Measurements from ENCODE around the gene SLC5A2. TPM values are rescaled to one million over a fixed set of nuclear protein-coding genes. Genes with fewer than 3 reads are reported as not detected.

SLC5A2 gene
- total RNA-seq, 4 donors from 2014 or later = 0.13 to 0.66 (median 0.34) TPM; not detected in 1

- 44% methylated on average over 11 of the region's 11 CpGs for WGBS
- Histone ChIP-seq H3K4me1 (peaks cover 55 to 61% (median 59%) of the 10 kb centered on the region in 4 donors), H3K27me3 (no peaks in the 10 kb centered on the region), H3K36me3 (peaks cover 0 to 5% (median 2%) of the 10 kb centered on the region in 4 donors), H3K27ac (replicated peaks in 1 of 4) (peak overlapping the region; percentile 58 to 71 (median 66)), H3K9me3 (no peaks in the 10 kb centered on the region), H3K4me3 (no peak overlapping the region)
- TF ChIP-seq EP300 (IDR thresholded peaks at IDR 0.05) (no peak), POLR2AphosphoS5 (IDR thresholded peaks at IDR 0.05) (peak; percentile 23)
- TF ChIP-seq, protein P1, sequence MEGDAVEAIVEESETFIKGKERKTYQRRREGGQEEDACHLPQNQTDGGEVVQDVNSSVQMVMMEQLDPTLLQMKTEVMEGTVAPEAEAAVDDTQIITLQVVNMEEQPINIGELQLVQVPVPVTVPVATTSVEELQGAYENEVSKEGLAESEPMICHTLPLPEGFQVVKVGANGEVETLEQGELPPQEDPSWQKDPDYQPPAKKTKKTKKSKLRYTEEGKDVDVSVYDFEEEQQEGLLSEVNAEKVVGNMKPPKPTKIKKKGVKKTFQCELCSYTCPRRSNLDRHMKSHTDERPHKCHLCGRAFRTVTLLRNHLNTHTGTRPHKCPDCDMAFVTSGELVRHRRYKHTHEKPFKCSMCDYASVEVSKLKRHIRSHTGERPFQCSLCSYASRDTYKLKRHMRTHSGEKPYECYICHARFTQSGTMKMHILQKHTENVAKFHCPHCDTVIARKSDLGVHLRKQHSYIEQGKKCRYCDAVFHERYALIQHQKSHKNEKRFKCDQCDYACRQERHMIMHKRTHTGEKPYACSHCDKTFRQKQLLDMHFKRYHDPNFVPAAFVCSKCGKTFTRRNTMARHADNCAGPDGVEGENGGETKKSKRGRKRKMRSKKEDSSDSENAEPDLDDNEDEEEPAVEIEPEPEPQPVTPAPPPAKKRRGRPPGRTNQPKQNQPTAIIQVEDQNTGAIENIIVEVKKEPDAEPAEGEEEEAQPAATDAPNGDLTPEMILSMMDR (IDR thresholded peaks at IDR 0.05) = peak; percentile 44 to 57 (median 55)
- no peak for DNase-seq (ENCODE audit: extremely low spot score)
- intact Hi-C loops (cut with DNase I) = loop anchor here (10.0 kb wide), 1 partner anchor 413 kb away; no protein-coding TSS in a partner anchor
Observed at GRCh38 chr16:31451681-31452351, 31.1 kb upstream of the SLC5A2 start.

- TF ChIP-seq EP300 (IDR thresholded peaks at IDR 0.05) (no peak), POLR2AphosphoS5 (IDR thresholded peaks at IDR 0.05) (peak in 1 of 2 donors; percentile 29)
- H3K27ac ChIP-seq (replicated peaks in 1 of 4) = peak overlapping the region; percentile 58 to 71 (median 66)
- DNase-seq (ENCODE audit: extremely low spot score) = no peak
- no peak overlapping the region for H3K4me3 ChIP-seq
- peaks cover 0 to 5% (median 2%) of the 10 kb centered on the region in 4 donors for H3K36me3 ChIP-seq
- H3K9me3 ChIP-seq = no peaks in the 10 kb centered on the region
- H3K4me1 ChIP-seq = peaks cover 64 to 70% (median 67%) of the 10 kb centered on the region in 4 donors
- intact Hi-C loops (cut with DNase I) = loop anchor here (10.0 kb wide), 1 partner anchor 412 kb away; no protein-coding TSS in a partner anchor
- WGBS = 57% methylated on average over 3 of the region's 3 CpGs
- no peaks in the 10 kb centered on the region for H3K27me3 ChIP-seq
Observed at GRCh38 chr16:31452631-31453106, 30.3 kb upstream of the SLC5A2 start.

DNA sequence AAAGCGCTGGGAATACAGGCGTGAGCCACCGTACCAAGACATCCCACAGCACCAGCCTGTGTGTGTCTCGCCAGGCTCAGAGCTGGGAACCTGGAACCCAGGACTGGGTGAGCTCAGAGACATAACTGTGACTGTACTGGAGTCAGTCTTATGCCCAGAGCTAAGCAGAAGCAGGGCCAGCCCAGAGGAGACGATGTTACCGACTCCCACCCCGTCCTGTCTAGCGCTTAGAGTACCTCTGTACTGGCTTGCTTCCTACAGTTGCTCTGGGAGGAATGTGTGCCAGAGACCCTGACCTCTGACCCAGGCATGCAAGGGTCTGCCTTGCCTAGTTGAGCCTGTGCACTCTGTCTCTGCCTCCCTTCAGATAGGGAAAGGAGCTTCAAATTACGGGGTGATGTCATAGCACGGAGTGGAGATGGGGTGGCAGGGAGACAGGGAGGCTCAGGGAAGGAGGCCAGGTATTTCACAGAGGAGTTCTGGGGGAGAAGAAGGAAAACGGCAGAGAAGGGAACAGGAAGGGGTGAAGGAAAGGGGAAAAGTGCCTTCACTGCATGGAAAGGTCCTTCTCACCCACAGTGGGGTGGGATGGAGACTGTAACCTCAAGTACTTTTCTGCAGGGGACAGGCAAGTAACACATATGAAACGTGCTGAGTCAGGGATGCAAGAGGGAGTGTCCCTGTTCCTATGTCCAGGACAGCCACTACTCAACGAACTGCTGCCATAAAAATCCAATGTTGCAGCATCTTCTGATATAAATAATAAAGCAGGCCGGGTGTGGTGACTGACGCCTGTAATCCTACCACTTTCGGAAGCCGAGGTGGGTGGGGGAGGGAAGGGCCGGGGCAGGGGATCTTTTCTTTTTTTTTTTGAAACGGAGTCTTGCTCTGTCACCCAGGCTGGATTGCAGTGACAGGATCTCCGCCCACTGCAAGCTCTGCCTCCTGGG, 29.4 kb upstream of the SLC5A2 start:
- Histone ChIP-seq H3K9me3 (no peaks in the 10 kb centered on the region), H3K36me3 (peaks cover 0 to 5% (median 2%) of the 10 kb centered on the region in 4 donors), H3K4me1 (peaks cover 68 to 78% (median 74%) of the 10 kb centered on the region in 4 donors), H3K27me3 (no peaks in the 10 kb centered on the region), H3K27ac (replicated peaks in 1 of 4) (peak overlapping the region; percentile 58 to 71 (median 66)), H3K4me3 (no peak overlapping the region)
- 37% methylated on average over 18 of the region's 20 CpGs for WGBS
- no peak for DNase-seq (ENCODE audit: extremely low spot score)
- intact Hi-C loops (cut with DNase I) = loop anchor here (10.0 kb wide), 1 partner anchor 411 kb away; no protein-coding TSS in a partner anchor
- TF ChIP-seq POLR2AphosphoS5 (IDR thresholded peaks at IDR 0.05) (no peak), EP300 (IDR thresholded peaks at IDR 0.05) (no peak)

DNA sequence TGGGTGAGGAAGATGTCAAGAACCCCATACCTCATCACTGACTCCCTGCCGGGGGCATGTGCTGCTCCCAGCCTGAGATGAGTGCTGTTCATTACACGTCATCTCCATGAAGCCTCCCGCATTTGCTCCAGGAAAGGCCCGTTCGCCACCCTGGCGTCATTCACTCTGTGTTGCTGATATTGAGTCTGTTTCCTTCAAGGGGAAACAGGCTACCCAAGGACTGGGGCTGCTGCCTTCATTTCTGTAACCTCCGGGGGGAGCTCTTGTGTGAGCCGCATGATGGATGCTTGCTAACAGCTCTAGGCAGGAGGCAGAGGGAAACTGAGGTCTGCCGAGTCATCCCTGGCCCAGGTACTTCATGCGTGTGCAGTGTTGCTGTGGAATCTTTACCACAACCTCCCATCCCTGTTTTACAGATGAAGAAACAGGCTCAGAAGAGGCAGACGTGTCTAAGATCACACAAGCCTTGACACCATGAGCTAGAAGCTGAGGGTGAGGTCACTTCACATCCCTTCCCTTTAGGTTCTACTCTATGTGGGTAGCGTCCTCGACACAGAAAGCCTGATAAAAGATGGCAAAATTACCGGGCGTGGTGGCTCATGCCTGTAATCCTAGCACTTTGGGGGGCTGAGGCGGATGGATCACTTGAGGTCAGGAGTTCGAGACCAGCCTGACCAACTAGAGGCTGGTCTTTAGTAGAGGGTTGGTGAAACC, 27.2 kb upstream of the SLC5A2 start:
- intact Hi-C loops (cut with DNase I) = loop anchor here (10.0 kb wide), 1 partner anchor 409 kb away; no protein-coding TSS in a partner anchor
- Histone ChIP-seq H3K27me3 (no peaks in the 10 kb centered on the region), H3K36me3 (peaks cover 0 to 5% (median 2%) of the 10 kb centered on the region in 4 donors), H3K4me3 (no peak overlapping the region), H3K9me3 (no peaks in the 10 kb centered on the region), H3K4me1 (peaks cover 76 to 85% (median 83%) of the 10 kb centered on the region in 4 donors), H3K27ac (replicated peaks in 1 of 4) (peak overlapping the region in 1 of 4 donors; percentile 33)
- DNase-seq (ENCODE audit: extremely low spot score) = no peak
- TF ChIP-seq EP300 (IDR thresholded peaks at IDR 0.05) (no peak), POLR2A (IDR thresholded peaks at IDR 0.05; ENCODE audit: low read depth) (no peak), POLR2AphosphoS5 (IDR thresholded peaks at IDR 0.05) (no peak)
- TF ChIP-seq, protein P1 (IDR thresholded peaks at IDR 0.05) = peak in 1 of 3 experiments; percentile 32
- WGBS = 73% methylated on average over 17 of the region's 17 CpGs

DNA sequence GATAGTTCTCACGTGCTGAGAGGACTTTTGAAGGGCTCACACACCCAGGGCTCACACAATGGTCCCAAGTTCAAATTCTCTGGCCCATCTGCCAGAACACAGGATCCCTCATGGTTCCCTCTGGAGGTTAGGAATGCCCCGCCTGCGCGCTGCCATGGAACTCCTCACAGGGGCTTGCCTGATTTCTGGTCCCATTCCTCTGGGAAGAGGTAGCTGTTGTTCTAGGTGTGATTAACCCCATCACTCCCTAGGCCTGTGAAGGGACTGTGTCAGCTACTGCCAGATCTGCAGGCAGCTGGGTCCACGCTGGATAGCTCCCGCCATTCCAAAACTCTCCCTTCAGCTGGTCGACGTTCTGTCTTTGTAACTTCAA, 25.9 kb upstream of the SLC5A2 start:
- TF ChIP-seq, protein P1 (IDR thresholded peaks at IDR 0.05) = no peak
- no peak for TF ChIP-seq POLR2AphosphoS5 (IDR thresholded peaks at IDR 0.05)
- TF ChIP-seq POLR2A (IDR thresholded peaks at IDR 0.05; ENCODE audit: low read depth) = no peak
- no peak for TF ChIP-seq EP300 (IDR thresholded peaks at IDR 0.05)
- Histone ChIP-seq H3K36me3 (peaks cover under 1 to 8% (median 4%) of the 10 kb centered on the region in 4 donors), H3K4me3 (peak overlapping the region in 3 of 4 donors; percentile 72 to 96 (median 82)), H3K27me3 (no peaks in the 10 kb centered on the region), H3K4me1 (peaks cover 69 to 80% (median 73%) of the 10 kb centered on the region in 4 donors), H3K27ac (replicated peaks in 1 of 4) (peak overlapping the region in 3 of 4 donors; percentile 98 to 99 (median 99)), H3K9me3 (no peaks in the 10 kb centered on the region)
- DNase-seq (ENCODE audit: extremely low spot score) = no peak
- intact Hi-C loops (cut with DNase I) = loop anchor here (10.0 kb wide), 1 partner anchor 408 kb away; no protein-coding TSS in a partner anchor
- WGBS = 73% methylated on average over 8 of the region's 8 CpGs
